NT2/D1 (cell line): ENCODE results near the gene PIGL.

Experiments
- DNase-seq: peaks from one replicate; pipeline ENCODE4 v3.0.0-alpha.2; 2011; ENCODE audit warnings: low read depth, low spot score
- H3K27me3 ChIP-seq: 2 replicates; pipeline ENCODE4 v1.6.0; 2011; ENCODE audit warnings: mild to moderate bottlenecking; ENCODE audit not compliant: insufficient read length, insufficient read depth
- H3K36me3 ChIP-seq: 2 replicates; pipeline ENCODE4 v1.6.1; 2011; ENCODE audit warnings: mild to moderate bottlenecking, low read length, mixed read lengths; ENCODE audit not compliant: insufficient read depth, insufficient read length
- H3K4me1 ChIP-seq: 2 replicates; pipeline ENCODE4 v1.5.1; 2011; ENCODE audit not compliant: insufficient read depth, insufficient read length
- H3K4me3 ChIP-seq: 2 replicates; pipeline ENCODE4 v1.5.1; 2011; ENCODE audit warnings: low read depth; ENCODE audit not compliant: insufficient read length
- H3K9ac ChIP-seq: 2 replicates; pipeline ENCODE4 v1.6.0; 2011; ENCODE audit warnings: low read depth; ENCODE audit not compliant: insufficient read length
- H3K9me3 ChIP-seq: 2 replicates; pipeline ENCODE4 v1.5.1; 2011; ENCODE audit warnings: mild to moderate bottlenecking, low read length; ENCODE audit not compliant: insufficient read depth
- SUZ12 ChIP-seq: IDR thresholded peaks from 2 replicates; pipeline ENCODE4 v1.6.1; 2011; ENCODE audit not compliant: insufficient read length, insufficient read depth; ENCODE audit errors: extremely low read depth
- YY1 ChIP-seq: IDR thresholded peaks from 2 replicates; pipeline ENCODE4 v1.6.1; 2011; ENCODE audit not compliant: insufficient read length, insufficient read depth
- ZNF274 ChIP-seq: IDR thresholded peaks from 2 replicates; pipeline ENCODE4 v1.6.1; 2011; ENCODE audit warnings: mild to moderate bottlenecking, low read depth, low read length

Gene PIGL

GRCh38 chr17:16339959-16340358, 122.9 kb downstream of the PIGL start:
- no peak for DNase-seq
- H3K36me3 ChIP-seq = peaks cover 18% of the 10 kb centered on the region
- H3K4me1 ChIP-seq = no peaks in the 10 kb centered on the region
- H3K27me3 ChIP-seq = no peaks in the 10 kb centered on the region
- TF ChIP-seq YY1 (no peak), ZNF274 (no peak), SUZ12 (no peak)
- H3K9me3 ChIP-seq = no peaks in the 10 kb centered on the region
- no peak overlapping the region for H3K4me3 ChIP-seq
- H3K9ac ChIP-seq = no peak overlapping the region

- DNase-seq = no peak
- H3K9ac ChIP-seq = no peak overlapping the region
- no peaks in the 10 kb centered on the region for H3K9me3 ChIP-seq
- no peak overlapping the region for H3K4me3 ChIP-seq
- H3K36me3 ChIP-seq = peaks cover 27% of the 10 kb centered on the region
- TF ChIP-seq SUZ12 (no peak), ZNF274 (no peak), YY1 (no peak)
- no peaks in the 10 kb centered on the region for H3K4me1 ChIP-seq
- H3K27me3 ChIP-seq = no peaks in the 10 kb centered on the region
Observed at GRCh38 chr17:16342979-16343378, 126.0 kb downstream of the PIGL start.

- peaks cover 31% of the 10 kb centered on the region for H3K36me3 ChIP-seq
- no peak for DNase-seq
- H3K9ac ChIP-seq = no peak overlapping the region
Observed at GRCh38 chr17:16343569-16343968, 126.6 kb downstream of the PIGL start.

GRCh38 chr17:16345565-16345964, 128.6 kb downstream of the PIGL start:
- no peaks in the 10 kb centered on the region for H3K9me3 ChIP-seq
- H3K4me1 ChIP-seq = no peaks in the 10 kb centered on the region
- no peak overlapping the region for H3K9ac ChIP-seq
- H3K27me3 ChIP-seq = no peaks in the 10 kb centered on the region
- TF ChIP-seq YY1 (no peak), ZNF274 (no peak), SUZ12 (no peak)
- peaks cover 43% of the 10 kb centered on the region for H3K36me3 ChIP-seq
- no peak for DNase-seq
- H3K4me3 ChIP-seq = no peak overlapping the region

More at GRCh38 chr17:16343569-16343968, 126.6 kb downstream of the PIGL start:
- H3K4me1 ChIP-seq = no peaks in the 10 kb centered on the region
- H3K27me3 ChIP-seq = no peaks in the 10 kb centered on the region
- H3K9me3 ChIP-seq = no peaks in the 10 kb centered on the region
- TF ChIP-seq SUZ12 (no peak), ZNF274 (no peak), YY1 (no peak)
- H3K4me3 ChIP-seq = no peak overlapping the region

GRCh38 chr17:16346721-16347271, 129.8 kb downstream of the PIGL start:
- no peak overlapping the region for H3K9ac ChIP-seq
- H3K4me3 ChIP-seq = no peak overlapping the region
- H3K27me3 ChIP-seq = no peaks in the 10 kb centered on the region
- H3K36me3 ChIP-seq = peaks cover 43% of the 10 kb centered on the region
- no peaks in the 10 kb centered on the region for H3K9me3 ChIP-seq
- DNase-seq = no peak
- no peaks in the 10 kb centered on the region for H3K4me1 ChIP-seq
- TF ChIP-seq ZNF274 (no peak), YY1 (no peak), SUZ12 (no peak)

- no peak for DNase-seq
- Histone ChIP-seq H3K4me3 (no peak overlapping the region), H3K27me3 (no peaks in the 10 kb centered on the region), H3K9me3 (no peaks in the 10 kb centered on the region), H3K4me1 (no peaks in the 10 kb centered on the region), H3K36me3 (peaks cover 32% of the 10 kb centered on the region), H3K9ac (no peak overlapping the region)
- TF ChIP-seq ZNF274 = no peak
- no peak for TF ChIP-seq SUZ12
- no peak for TF ChIP-seq YY1
Observed at GRCh38 chr17:16348586-16348985, 131.6 kb downstream of the PIGL start.

GRCh38 chr17:16349431-16349830, 132.4 kb downstream of the PIGL start:
- DNase-seq = no peak
- H3K4me3 ChIP-seq = no peak overlapping the region
- peaks cover 26% of the 10 kb centered on the region for H3K36me3 ChIP-seq
- H3K27me3 ChIP-seq = no peaks in the 10 kb centered on the region
- no peaks in the 10 kb centered on the region for H3K4me1 ChIP-seq
- H3K9me3 ChIP-seq = no peaks in the 10 kb centered on the region
- no peak overlapping the region for H3K9ac ChIP-seq
- TF ChIP-seq YY1 (no peak), SUZ12 (no peak), ZNF274 (no peak)
